HG03060 (cell line): ENCODE measurements around the gene TCFL5.

Source experiments
- ATAC-seq: cut with Tn5 transposase; IDR thresholded peaks from one replicate; pipeline ENCODE4 v1.9.1; 2021; ENCODE audit warnings: low read depth, moderate number of reproducible peaks; ENCODE audit not compliant: unreplicated experiment

The TCFL5 gene

GRCh38 chr20:62861726-62862336, at the start of gene TCFL5:
Gene TCFL5 (minus strand): TSS chr20:62861822. CDS start chr20:62861670, 152 bp downstream.
- ATAC-seq = no peak

DNA sequence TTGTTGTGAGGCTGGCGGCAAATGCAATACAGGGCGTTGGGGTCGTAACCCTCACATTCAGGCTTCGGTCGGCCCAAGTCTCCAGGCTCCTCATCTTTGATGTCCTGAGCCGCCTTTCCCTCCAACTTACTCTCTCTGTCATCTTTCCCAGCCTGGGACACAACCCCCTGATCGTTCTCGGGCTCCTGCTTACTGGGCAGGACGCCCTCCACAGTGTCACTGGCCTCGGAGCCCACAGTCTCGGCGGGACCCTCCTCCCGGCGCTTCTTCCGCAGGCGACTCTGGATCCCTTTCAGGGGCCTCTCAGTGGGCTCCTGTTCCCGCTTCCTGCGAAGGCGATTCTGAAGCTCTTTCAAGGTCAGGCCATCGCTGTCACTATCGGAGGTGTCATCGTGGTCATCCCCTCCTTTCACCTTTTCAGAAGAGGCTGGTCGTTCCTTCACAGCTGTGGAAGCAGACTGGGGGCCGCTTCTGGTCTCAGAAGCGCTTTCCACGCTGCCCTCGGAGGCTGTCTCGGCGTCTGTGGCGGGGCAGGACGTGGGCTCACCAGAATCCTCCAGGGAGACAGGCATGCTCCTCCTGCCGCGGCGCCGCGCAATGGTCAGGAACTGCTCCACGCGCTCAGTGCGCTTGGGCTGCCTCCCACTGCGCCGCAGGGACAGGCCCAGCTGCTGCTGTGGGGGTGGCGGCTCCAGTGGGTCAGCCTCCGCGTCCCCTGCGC, 49.3 kb upstream of the TCFL5 start:
- no peak for ATAC-seq

- no peak for ATAC-seq
These were observed 48.7 kb upstream of the TCFL5 start for GRCh38 chr20:62910217-62910766.

GRCh38 chr20:62908971-62909791, 47.6 kb upstream of the TCFL5 start:
- no peak for ATAC-seq

DNA sequence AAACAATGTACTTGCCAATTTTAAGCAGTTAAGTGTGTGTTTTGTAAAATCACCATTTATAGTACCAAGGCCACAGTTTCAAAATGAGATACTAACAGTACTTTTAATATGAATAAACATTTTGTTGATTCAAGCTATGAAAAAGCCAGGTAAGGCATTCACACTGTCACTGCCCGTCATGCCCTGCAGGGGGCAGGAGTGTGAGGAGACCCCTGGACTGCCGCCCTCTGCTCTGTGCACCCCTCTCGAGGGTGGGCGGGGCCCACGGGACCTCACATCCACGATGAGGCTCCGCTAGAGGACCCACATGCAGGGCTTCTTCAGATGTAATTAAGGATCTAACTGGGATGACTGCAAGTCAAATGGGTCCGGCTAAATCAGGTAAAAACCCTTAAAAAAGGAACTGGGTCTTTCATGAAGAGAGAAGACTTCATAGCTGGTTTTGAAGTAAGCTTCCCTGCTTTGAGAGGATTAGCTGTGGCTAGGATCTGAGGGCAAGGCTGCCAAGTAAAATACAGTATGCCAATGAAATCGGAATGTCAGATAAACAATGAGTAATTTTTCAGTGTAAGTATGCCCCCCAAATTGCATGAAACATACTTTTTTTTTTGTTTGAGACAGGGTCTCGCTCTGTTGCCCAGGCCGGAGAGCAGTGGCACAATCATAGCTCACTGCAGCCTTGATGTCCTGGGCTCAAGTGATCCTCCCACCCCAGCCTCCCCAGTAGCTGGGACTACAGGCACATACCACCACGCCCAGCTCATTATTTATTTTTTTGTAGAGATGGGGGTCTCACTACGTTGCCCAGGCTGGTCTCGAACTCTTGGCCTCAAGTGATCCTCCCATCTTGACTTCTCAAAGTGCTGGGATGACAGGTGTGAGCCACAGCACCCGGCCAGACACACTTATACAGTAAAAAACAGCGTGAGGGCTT, 46.0 kb upstream of the TCFL5 start:
- no peak for ATAC-seq

GRCh38 chr20:62906647-62907375, 45.2 kb upstream of the TCFL5 start:
- no peak for ATAC-seq

DNA sequence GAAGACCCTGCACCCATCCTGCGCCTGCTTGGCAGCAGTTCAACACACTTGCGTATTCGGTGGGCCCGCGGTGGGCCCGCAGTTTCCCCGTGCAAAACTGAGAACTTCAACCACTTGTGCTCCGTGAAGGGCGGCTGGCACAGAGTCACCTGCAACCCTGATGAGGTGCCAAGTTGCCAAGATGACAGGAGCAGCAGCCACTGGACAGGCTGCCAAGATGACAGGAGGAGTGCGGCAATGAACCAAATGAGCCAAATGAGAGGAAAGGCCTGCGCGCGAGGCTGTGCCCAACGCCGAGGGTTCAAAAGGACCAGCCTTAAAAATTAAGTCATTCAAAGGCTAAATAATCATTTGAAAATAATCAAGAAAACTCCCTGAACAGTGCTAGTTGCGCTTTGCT, 44.6 kb upstream of the TCFL5 start:
- ATAC-seq = no peak

- no peak for ATAC-seq
These were observed 44.0 kb upstream of the TCFL5 start for GRCh38 chr20:62905536-62906117.

DNA sequence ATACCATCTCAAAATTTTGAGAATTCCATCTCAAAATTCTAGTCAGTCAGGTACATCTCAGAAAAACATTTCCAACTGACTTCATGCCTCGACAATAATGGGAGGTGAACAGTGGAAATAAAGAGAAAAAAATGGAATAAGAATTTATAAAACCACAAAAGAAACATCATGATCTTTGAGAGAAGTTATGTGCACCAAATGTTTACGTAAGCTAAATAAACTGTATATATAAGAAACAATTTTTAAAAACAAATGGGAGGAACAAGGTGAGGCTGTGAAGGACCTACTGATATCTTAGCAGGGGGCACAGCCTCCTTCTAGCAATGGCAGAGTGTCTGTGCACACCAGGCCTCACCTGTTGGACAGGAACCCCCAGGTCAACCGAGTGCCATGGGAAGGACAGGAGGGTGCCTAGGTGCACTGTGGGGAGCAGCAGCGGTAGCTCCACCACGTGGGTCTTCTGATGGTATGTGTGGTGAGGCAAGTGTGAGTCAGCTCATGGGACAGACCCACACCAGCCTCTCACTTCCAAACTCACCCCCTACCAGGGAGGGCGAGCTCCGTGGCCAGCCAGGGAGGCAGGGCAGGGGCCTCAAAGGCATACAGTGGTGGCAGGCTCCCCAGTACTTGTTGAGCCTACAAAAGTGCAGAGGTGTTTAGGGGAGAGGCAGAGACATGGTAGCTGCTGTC, 41.4 kb upstream of the TCFL5 start:
- no peak for ATAC-seq

- ATAC-seq = no peak
These were observed 40.3 kb upstream of the TCFL5 start for GRCh38 chr20:62901891-62902290.

DNA sequence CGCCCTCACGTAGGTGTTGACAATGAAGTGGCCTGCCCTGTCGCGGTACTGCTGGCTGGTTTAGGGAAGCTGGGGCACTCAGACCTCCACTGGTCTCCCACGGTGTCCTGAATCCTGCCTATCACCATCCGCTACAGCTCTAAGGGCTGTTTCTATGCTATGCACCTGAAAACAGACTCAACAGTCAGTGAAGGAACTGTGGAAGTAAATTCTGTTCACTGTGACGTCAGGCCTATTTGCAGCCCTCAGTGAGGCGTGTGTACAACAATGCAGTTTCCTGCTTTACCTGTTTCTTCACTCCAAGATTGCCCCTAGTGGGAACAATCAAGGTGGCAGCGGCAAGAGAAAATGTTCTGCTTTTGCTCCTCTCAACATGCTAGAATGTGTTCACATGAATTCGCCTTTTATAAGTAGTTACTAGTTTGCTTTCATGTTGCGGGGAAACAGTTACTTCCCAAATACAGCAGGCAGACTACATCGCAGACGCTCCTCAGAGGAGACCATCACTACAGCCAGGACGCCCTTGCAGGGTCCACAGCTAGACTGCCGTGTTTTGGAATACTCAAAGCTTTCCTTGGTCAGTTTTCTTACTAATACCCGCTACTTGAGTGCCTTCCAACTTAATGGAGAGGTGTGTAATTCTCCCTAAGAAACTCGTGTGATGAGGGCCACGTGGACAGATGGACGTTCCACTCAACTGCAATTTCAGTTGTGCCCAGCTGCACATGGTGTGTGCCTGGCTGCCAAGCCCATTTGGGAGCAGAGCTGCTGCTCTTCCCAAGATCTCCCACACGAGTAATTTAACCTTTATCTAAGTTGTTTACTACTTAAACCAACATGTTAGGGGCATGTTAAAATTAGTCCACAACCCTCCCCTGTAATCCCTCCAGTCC, 39.3 kb upstream of the TCFL5 start:
- no peak for ATAC-seq

- no peak for ATAC-seq
These were observed 38.5 kb upstream of the TCFL5 start for GRCh38 chr20:62900052-62900691.

DNA sequence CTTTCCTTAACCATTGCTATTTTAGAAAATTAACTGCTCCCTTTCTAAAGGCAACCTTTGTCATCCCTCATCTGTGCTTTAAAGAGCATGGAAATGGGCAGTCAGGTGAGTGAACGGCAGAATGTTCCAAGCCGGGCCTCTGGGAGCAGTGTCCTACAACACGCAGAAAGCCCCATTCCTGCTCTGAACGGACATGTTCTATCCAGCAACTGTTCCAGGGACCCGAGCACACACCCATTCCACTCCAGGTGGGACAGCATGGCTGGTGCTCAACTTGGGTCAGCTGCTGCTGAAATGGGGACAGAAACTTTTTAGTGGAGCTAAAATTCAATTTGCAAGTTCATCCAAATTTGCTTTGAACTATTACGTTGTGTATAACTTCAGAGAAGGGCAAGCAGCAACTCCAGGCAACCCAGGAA, 38.0 kb upstream of the TCFL5 start:
- ATAC-seq = no peak

DNA sequence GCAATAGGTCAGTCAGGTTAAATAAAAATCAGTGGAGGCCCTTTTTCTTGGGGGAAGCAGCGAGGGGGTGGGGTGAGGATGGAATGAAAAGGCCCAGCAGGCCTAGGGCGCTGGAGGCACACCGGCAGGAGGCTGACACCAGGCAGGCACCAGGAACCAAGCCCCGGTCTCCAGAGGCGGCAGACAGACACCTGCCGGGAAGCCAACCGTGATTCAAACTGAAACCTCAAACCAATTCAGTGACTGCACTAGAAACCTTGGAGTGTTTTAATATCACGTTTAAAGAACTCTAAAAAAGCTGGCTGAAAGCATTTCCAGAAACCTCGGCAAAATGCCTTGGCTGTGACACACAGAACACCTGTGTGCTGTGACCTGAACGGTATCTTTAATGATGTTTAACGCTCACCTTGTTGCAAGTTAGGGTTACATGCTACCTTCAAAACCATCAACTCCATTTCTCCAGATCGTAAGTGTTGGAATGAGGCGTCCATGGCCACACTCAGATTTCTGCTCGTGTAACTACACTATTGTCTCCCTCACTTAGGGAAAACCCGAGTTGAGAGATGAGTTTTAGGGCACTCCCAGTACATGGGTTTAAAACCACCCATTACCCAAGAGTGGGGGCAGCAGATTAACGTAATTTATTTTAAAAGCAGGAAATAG, 37.5 kb upstream of the TCFL5 start:
- ATAC-seq = no peak

GRCh38 chr20:62898093-62898964, 36.7 kb upstream of the TCFL5 start:
- ATAC-seq = no peak

- ATAC-seq = no peak
These were observed 36.0 kb upstream of the TCFL5 start for GRCh38 chr20:62897666-62898065.
